Transverse colon (tissue), 4 donors: ENCODE data around the gene LYRM4. TPM values are rescaled to one million over a fixed set of nuclear protein-coding genes. Genes with fewer than 3 reads are reported as not detected.

Experiments
- DNase-seq: peaks from one replicate; pipeline ENCODE4 v3.0.0-alpha.2; 2019
- H3K27ac ChIP-seq, 4 donors: fragments of 200-600 bp; sonication (generic); 2 replicates each; pipeline ENCODE4 v1.5.1; 2016 to 2018; ENCODE audit warnings: inconsistent platforms in 4 of 4
- H3K27me3 ChIP-seq: fragments of 200-600 bp; sonication (generic); 2 replicates; pipeline ENCODE4 v1.5.1; 2017; ENCODE audit warnings: inconsistent platforms
- H3K36me3 ChIP-seq, 4 donors: fragments of 200-600 bp; sonication (generic); 2 replicates each; pipeline ENCODE4 v1.5.1; 2017 to 2019; ENCODE audit warnings: inconsistent platforms in 4 of 4
- H3K4me1 ChIP-seq, 4 donors: fragments of 200-600 bp; sonication (generic); 2 replicates each; pipeline ENCODE4 v1.5.1; 2017 to 2020; ENCODE audit warnings: inconsistent platforms in 4 of 4
- H3K4me3 ChIP-seq, 4 donors: fragments of 200-600 bp; sonication (generic); 1 replicate in 1 of 4; 2 replicates in 3 of 4; pipeline versions ENCODE4 v1.5.1 to v1.6.1; 2017 to 2019; ENCODE audit warnings: inconsistent platforms in 4 of 4
- H3K9me3 ChIP-seq, 2 donors: fragments of 200-600 bp; sonication (generic); 2 replicates each; pipeline ENCODE4 v1.5.1; 2017 to 2019; ENCODE audit warnings: inconsistent platforms in 2 of 2
- CTCF ChIP-seq, 5 experiments: fragments of 200-600 bp in 3 of 5; fragments of 450-650 bp in 2 of 5; sonication (generic) in 3 of 5; IDR thresholded peaks; 1 replicate in 2 of 5; 2 replicates in 3 of 5; pipeline ENCODE4 v1.5.1; 2016 to 2017; ENCODE audit warnings: antibody characterized with exemption in 5 of 5, inconsistent platforms in 3 of 5, mild to moderate bottlenecking in 2 of 5, moderate library complexity in 1 of 5
- EP300 ChIP-seq: sonication (generic); formaldehyde crosslinking; IDR thresholded peaks from one replicate; pipeline ENCODE4 v1.6.1; 2017; ENCODE audit warnings: antibody characterized with exemption, low read depth
- POLR2A ChIP-seq: fragments of 450-650 bp; IDR thresholded peaks from one replicate; pipeline ENCODE4 v1.6.1; 2016; ENCODE audit warnings: antibody characterized with exemption, mild to moderate bottlenecking, moderate library complexity
- POLR2AphosphoS5 ChIP-seq, 3 donors: sonication (generic); formaldehyde crosslinking; IDR thresholded peaks; one replicate each; pipeline ENCODE4 v1.6.1; 2016; ENCODE audit warnings: antibody characterized with exemption in 3 of 3
- WGBS, 2 donors: methylation state at CpG; one replicate each; pipeline ENCODE4 v1.1.5; 2018; ENCODE audit warnings: low coverage in 1 of 2; 5-methylcytosine and 5-hydroxymethylcytosine counted together
- in situ Hi-C, 4 donors: fragments of 200-750 bp; cut with MboI; loops; one replicate each; pipeline versions ENCODE4 v1.15.0 to v1.15.1; 2017; ENCODE audit warnings: low sequenced_read_pairs in 3 of 4, low pct_ligation_motif_present in 1 of 4, low pct_unique_long_range_greater_than_20kb in 1 of 4
- intact Hi-C: fragments of 100-400 bp; cut with DNase I; formaldehyde crosslinking; loops from one replicate; pipeline ENCODE4 v1.15.1; 2023; ENCODE audit warnings: low total_unique reads
- total RNA-seq, 4 donors: library from RNA; depleted of rRNA; stranded (reverse); fragments of >200 nt; gene quantifications; one replicate each; pipeline ENCODE4 v1.1.0, GENCODE V29; 2016

LYRM4 gene
- total RNA-seq, 4 donors from 2014 or later, result 3.0 to 14.0 (median 6.9) TPM

- H3K4me1 ChIP-seq, result peaks cover 0 to 7% (median 5%) of the 10 kb centered on the region in 4 donors
- in situ Hi-C loops (no loop called here), intact Hi-C loops (no loop called here)
- H3K9me3 ChIP-seq, result no peaks in the 10 kb centered on the region
- H3K36me3 ChIP-seq, result no peaks in the 10 kb centered on the region
- H3K27me3 ChIP-seq, result no peaks in the 10 kb centered on the region
- no peak for DNase-seq
- TF ChIP-seq EP300 (no peak), POLR2AphosphoS5 (IDR thresholded peaks at IDR 0.05) (no peak), POLR2A (no peak), CTCF (IDR thresholded peaks at IDR 0.05) (no peak)
- H3K4me3 ChIP-seq, result no peak overlapping the region
- 62 to 84% methylated on average over 4 to 7 of the region's 7 CpGs for WGBS, 2 donors
- no peak overlapping the region for H3K27ac ChIP-seq
These were observed 34.9 kb upstream of the LYRM4 start for GRCh38 chr6:5295623-5296022.

DNA sequence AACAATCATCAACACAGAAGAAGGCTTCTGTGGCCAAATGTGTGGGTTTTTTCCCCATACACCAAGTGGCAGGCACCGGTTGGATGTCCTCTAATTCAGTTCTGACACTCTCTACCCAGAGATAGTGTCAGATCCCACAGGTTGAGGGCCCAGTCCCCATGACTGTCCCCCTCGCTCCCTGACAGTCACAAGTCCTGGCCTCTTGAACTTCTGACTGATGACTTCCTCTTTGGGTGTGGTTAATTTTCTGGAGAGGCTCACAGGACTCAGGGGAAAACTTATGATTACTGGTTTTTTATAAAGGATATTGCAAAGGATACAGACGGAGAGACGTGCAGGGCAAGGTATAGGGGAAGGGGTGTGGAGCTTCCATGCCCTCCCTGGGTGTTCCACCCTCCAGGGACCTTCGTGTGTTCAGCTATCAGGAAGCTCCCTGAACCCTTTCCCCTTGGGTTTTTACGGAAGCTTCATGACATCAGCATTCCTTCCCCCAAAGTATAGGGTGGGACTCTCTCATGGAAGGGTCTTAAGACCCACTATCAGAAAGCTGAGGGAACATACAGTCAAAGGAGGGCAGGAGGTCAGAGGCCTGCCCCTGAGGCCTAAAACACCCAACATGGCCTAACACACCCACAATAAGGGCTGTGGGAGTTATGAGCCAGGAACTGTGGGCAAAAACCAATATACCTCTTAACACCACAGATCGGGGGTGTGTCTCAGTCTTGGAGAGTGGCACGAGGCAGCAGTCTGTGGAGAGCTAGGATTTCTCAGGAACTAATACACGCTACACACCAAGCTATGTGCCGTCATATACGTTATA is 33.9 kb upstream of the LYRM4 start:
- Histone ChIP-seq H3K4me3 (no peak overlapping the region), H3K4me1 (peaks cover 0 to 7% (median 5%) of the 10 kb centered on the region in 4 donors), H3K9me3 (no peaks in the 10 kb centered on the region), H3K27ac (no peak overlapping the region), H3K27me3 (no peaks in the 10 kb centered on the region), H3K36me3 (no peaks in the 10 kb centered on the region)
- intact Hi-C loops (no loop called here), in situ Hi-C loops (no loop called here)
- no peak for TF ChIP-seq POLR2AphosphoS5 (IDR thresholded peaks at IDR 0.05)
- TF ChIP-seq CTCF (IDR thresholded peaks at IDR 0.05), result no peak
- TF ChIP-seq EP300, result no peak
- no peak for TF ChIP-seq POLR2A
- WGBS, 2 donors, result 78 to 85% methylated on average over 5 to 11 of the region's 11 CpGs
- no peak for DNase-seq

DNA sequence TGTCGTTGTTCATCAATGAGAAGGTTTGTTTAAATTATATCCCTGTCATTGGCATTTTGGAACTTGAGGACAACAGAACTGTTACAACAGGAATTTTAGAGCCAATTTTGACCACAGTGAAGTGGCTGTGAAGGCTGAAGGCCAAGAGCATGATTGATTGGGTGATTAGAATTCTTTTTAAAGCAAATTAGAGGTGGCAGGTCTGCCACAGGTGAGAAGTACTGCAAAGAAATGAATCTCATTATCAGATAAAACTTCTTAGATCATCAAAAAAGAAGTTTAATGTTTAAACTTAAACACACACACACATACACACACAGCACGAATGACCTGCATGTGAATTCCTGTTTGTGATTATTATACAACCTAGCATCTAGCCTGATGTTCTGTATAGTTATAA is 32.9 kb upstream of the LYRM4 start:
- Histone ChIP-seq H3K27ac (no peak overlapping the region), H3K27me3 (no peaks in the 10 kb centered on the region), H3K4me3 (no peak overlapping the region), H3K9me3 (no peaks in the 10 kb centered on the region), H3K4me1 (peaks cover 0 to 7% (median 5%) of the 10 kb centered on the region in 4 donors), H3K36me3 (no peaks in the 10 kb centered on the region)
- no peak for DNase-seq
- 68 to 75% methylated on average over 2 of the region's 2 CpGs for WGBS, 2 donors
- in situ Hi-C loops (no loop called here), intact Hi-C loops (no loop called here)
- TF ChIP-seq CTCF (IDR thresholded peaks at IDR 0.05) (no peak), POLR2A (no peak), POLR2AphosphoS5 (IDR thresholded peaks at IDR 0.05) (no peak), EP300 (no peak)

GRCh38 chr6:5292154-5292553 is 31.4 kb upstream of the LYRM4 start:
- Histone ChIP-seq H3K4me3 (no peak overlapping the region), H3K27ac (no peak overlapping the region), H3K27me3 (no peaks in the 10 kb centered on the region), H3K9me3 (no peaks in the 10 kb centered on the region), H3K4me1 (peaks cover 3 to 17% (median 6%) of the 10 kb centered on the region in 4 donors), H3K36me3 (no peaks in the 10 kb centered on the region)
- DNase-seq, result no peak
- TF ChIP-seq POLR2A (no peak), CTCF (IDR thresholded peaks at IDR 0.05) (no peak), POLR2AphosphoS5 (IDR thresholded peaks at IDR 0.05) (no peak), EP300 (no peak)
- in situ Hi-C loops (no loop called here), intact Hi-C loops (no loop called here)
- 62 to 73% methylated on average over 1 of the region's 1 CpG for WGBS, 2 donors
